ENCODE measurements around the gene EIF2AK3.

Gene EIF2AK3

GRCh38 chr2:88537640-88538039 lies 89.6 kb downstream of the EIF2AK3 start:
- no peak for DNase-seq

GRCh38 chr2:88530081-88530480 lies 97.2 kb downstream of the EIF2AK3 start:
- DNase-seq, result no peak

- no peak for DNase-seq
Measured at GRCh38 chr2:88521445-88522073, 105.7 kb downstream of the EIF2AK3 start.

GRCh38 chr2:88517759-88518201 lies 109.5 kb downstream of the EIF2AK3 start:
- DNase-seq, result no peak

Measured in activated CD4-positive, alpha-beta T cell treated with anti-CD3 and anti-CD28 coated beads, Interleukin-2, Interleukin-6, amounts not matched to agents 100 ng/mL and 50 ng/mL, durations not matched to agents 16 hours and 8 hours (primary cell).